ENCODE data around the gene UGT1A4. TPM values are rescaled to one million over a fixed set of nuclear protein-coding genes. Genes with fewer than 3 reads are reported as not detected.

The UGT1A4 gene
- total and polyA plus RNA-seq, 2 of the 8 experiments (the other 6 are each of a cell fraction or from before 2014, with no cell fraction given), result not detected

DNA sequence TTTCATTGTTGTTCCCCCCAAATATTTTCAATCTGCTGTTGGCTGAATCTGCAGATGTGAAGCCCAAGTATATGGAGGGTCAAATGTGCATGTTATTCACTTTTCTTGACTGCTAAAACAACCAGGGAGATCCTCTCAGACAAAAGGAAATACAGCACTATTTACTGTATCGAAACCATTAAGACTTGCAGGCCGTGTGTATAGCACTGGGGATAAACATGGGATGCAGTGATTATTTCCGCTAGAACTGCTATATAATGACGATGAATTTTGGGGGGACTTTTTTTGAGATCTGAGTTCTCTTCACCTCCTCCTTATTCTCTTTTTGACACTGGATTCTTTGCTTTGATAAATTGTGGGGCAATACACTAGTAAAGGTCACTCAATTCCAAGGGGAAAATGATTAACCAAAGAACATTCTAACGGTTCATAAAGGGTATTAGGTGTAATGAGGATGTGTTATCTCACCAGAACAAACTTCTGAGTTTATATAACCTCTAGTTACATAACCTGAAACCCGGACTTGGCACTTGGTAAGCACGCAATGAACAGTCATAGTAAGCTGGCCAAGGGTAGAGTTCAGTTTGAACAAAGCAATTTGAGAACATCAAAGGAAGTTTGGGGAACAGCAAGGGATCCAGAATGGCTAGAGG lies 38.0 kb downstream of the UGT1A4 start (continued):
- no peak for TF ChIP-seq CTBP2 (IDR thresholded peaks at IDR 0.05; ENCODE audit: borderline replicate concordance, insufficient read depth, insufficient read length, low read length)
- TF ChIP-seq SP2 (IDR thresholded peaks at IDR 0.05; ENCODE audit: low read length), result no peak
- no peak for TF ChIP-seq TBP (IDR thresholded peaks at IDR 0.05; ENCODE audit: low read depth, low read length)
- no peak for TF ChIP-seq PHF8 (conservative IDR thresholded peaks at IDR 0.05; ENCODE audit: low read depth, low read length)
